ENCODE results near the gene PCK2. TPM values are rescaled to one million over a fixed set of nuclear protein-coding genes. Genes with fewer than 3 reads are reported as not detected.

Gene PCK2
- polyA plus RNA-seq, 2 of the 4 experiments (the other 2 are of a cell fraction) = 16.9 to 60.2 TPM

DNA sequence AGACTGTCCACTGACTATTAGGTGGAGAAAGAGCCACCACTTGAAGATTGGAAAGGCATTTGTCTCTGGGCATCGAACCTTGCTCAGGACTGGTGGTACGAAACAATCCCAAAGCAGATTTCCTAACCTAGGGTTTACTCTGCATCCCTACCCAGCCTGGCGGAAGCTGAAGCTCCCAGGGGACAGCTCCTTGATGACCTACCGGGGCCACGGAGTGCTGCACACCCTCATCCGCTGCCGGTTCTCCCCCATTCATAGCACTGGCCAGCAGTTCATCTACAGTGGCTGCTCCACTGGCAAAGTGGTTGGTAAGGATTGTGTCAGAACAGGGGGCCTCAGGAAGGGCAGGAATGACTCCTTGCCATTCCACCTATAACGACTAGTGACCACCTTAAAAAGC lies 27.1 kb downstream of the PCK2 start:
- FAIRE-seq = no peak
- CTCF ChIA-PET = interaction anchor here (0.9 to 2.0 kb wide), 6 partner anchors 10 to 63 kb away, joined by 3 to 9 read pairs (median 5); partner anchors contain the start of genes IRF9 and PSME1
- 90% methylated on average over 8 of the region's 8 CpGs for WGBS (ENCODE audit: missing lambda C conversion rate)

DNA sequence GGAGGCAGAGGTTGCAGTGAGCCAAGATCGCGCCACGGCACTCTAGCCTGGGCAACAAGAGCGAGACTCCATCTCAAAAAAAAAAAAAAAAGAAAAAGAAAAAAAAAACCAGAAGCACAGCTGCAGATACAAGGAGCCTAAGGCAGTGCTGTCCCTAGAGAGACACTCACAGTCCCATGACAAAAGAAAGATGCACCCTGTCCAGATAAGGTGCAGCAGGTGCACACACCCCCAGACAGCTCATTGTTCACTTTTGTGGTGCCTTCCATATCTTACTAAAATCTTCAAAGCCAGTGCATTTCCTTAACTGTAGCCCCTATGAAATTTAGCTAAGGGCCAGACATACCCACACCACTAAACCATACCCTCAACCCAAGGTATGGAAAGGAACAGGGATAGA lies 28.3 kb downstream of the PCK2 start:
- no peaks in the 10 kb centered on the region for H3K9me3 ChIP-seq
- ATAC-seq (no peak), DNase-seq (ENCODE audit: low read depth in 1 of 2, low spot score in 1 of 2) (no peak), FAIRE-seq (no peak)
- TF ChIP-seq, protein P1, sequence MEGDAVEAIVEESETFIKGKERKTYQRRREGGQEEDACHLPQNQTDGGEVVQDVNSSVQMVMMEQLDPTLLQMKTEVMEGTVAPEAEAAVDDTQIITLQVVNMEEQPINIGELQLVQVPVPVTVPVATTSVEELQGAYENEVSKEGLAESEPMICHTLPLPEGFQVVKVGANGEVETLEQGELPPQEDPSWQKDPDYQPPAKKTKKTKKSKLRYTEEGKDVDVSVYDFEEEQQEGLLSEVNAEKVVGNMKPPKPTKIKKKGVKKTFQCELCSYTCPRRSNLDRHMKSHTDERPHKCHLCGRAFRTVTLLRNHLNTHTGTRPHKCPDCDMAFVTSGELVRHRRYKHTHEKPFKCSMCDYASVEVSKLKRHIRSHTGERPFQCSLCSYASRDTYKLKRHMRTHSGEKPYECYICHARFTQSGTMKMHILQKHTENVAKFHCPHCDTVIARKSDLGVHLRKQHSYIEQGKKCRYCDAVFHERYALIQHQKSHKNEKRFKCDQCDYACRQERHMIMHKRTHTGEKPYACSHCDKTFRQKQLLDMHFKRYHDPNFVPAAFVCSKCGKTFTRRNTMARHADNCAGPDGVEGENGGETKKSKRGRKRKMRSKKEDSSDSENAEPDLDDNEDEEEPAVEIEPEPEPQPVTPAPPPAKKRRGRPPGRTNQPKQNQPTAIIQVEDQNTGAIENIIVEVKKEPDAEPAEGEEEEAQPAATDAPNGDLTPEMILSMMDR (IDR thresholded peaks at IDR 0.05) = no peak
- TF ChIP-seq GATA3 (IDR thresholded peaks at IDR 0.05; ENCODE audit: borderline replicate concordance) = no peak
- TF ChIP-seq SMC3 (IDR thresholded peaks at IDR 0.05) = no peak
- no peak for TF ChIP-seq EHF (CRISPR knock-in tag; IDR thresholded peaks at IDR 0.05)
- no peak for TF ChIP-seq CEBPB (IDR thresholded peaks at IDR 0.05)
- no peak for TF ChIP-seq NPAS2 (CRISPR knock-in tag; IDR thresholded peaks at IDR 0.05; ENCODE audit: borderline replicate concordance)
- no peak for TF ChIP-seq JUN (IDR thresholded peaks at IDR 0.05)
- no peak for TF ChIP-seq EHMT2 (IDR thresholded peaks at IDR 0.05; ENCODE audit: low read depth)
- TF ChIP-seq TP53 (CRISPR knock-in tag; IDR thresholded peaks at IDR 0.05) = no peak
- TF ChIP-seq, protein P2, sequence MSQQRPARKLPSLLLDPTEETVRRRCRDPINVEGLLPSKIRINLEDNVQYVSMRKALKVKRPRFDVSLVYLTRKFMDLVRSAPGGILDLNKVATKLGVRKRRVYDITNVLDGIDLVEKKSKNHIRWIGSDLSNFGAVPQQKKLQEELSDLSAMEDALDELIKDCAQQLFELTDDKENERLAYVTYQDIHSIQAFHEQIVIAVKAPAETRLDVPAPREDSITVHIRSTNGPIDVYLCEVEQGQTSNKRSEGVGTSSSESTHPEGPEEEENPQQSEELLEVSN (IDR thresholded peaks at IDR 0.05; ENCODE audit: borderline replicate concordance, low read depth) = no peak
- no peak for TF ChIP-seq ESRRA (IDR thresholded peaks at IDR 0.05; ENCODE audit: borderline replicate concordance, low read length)
- TF ChIP-seq, protein P3, sequence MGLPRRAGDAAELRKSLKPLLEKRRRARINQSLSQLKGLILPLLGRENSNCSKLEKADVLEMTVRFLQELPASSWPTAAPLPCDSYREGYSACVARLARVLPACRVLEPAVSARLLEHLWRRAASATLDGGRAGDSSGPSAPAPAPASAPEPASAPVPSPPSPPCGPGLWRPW (IDR thresholded peaks at IDR 0.05) = no peak
- H3K27ac ChIP-seq = no peak overlapping the region
- no peak overlapping the region for H3K4me3 ChIP-seq
- ChIA-PET POLR2A (interaction anchor here (0.6 kb wide), 1 partner anchor 76 kb away, joined by 3 read pairs; no protein-coding TSS in a partner anchor), CTCF (interaction anchor here (0.6 to 1.9 kb wide), 3 partner anchors 14 to 334 kb away, joined by 3 to 9 read pairs (median 8); partner anchors contain the start of gene IRF9)
- WGBS (ENCODE audit: missing lambda C conversion rate) = 83% methylated on average over 4 of the region's 4 CpGs
- no peak overlapping the region for H3K4me2 ChIP-seq
- no peaks in the 10 kb centered on the region for H3K4me1 ChIP-seq

More for the DNA sequence above, 27.1 kb downstream of the PCK2 start:
- DNase-seq (ENCODE audit: low read depth in 1 of 2, low spot score in 1 of 2) (no peak), ATAC-seq (no peak)
- H3K4me1 ChIP-seq = 0 out of 3 replicates have a peak, but pooled peaks cover under 1% of the 10 kb centered on the region
- H3K27ac ChIP-seq = no peak overlapping the region
- POLR2A ChIA-PET = no interaction called here
- TF ChIP-seq POLR2A (IDR thresholded peaks at IDR 0.05; ENCODE audit: low read length) = no peak
- TF ChIP-seq RARB (CRISPR knock-in tag; IDR thresholded peaks at IDR 0.05) = no peak
- no peak for TF ChIP-seq CEBPB (IDR thresholded peaks at IDR 0.05)
- no peak for TF ChIP-seq TP53 (CRISPR knock-in tag; IDR thresholded peaks at IDR 0.05)
- no peak for TF ChIP-seq NPAS2 (CRISPR knock-in tag; IDR thresholded peaks at IDR 0.05; ENCODE audit: borderline replicate concordance)
- TF ChIP-seq RNF2 (IDR thresholded peaks at IDR 0.05; ENCODE audit: borderline replicate concordance, low read depth) = no peak
- no peak for TF ChIP-seq KDM5A (IDR thresholded peaks at IDR 0.05)
- no peak for TF ChIP-seq RFX5 (IDR thresholded peaks at IDR 0.05)
- TF ChIP-seq GATA3 (IDR thresholded peaks at IDR 0.05; ENCODE audit: borderline replicate concordance) = no peak
- no peak overlapping the region for H3K4me2 ChIP-seq
- no peaks in the 10 kb centered on the region for H3K9me3 ChIP-seq
- no peak overlapping the region for H3K4me3 ChIP-seq

DNA sequence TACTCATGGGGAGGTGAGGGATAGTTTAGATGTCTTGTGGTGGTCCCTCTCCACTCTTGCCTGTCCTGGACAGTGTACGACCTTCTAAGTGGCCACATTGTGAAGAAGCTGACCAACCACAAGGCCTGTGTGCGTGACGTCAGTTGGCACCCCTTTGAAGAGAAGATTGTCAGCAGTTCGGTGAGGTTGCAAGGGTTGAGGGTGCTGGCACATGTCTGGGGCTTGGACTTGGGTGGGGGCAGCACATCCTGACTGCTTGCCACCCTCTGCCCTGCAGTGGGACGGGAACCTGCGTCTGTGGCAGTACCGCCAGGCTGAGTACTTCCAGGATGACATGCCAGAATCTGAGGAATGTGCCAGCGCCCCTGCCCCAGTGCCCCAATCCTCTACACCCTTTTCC lies 28.8 kb downstream of the PCK2 start:
- DNase-seq (ENCODE audit: low read depth in 1 of 2, low spot score in 1 of 2) (no peak), FAIRE-seq (no peak), ATAC-seq (no peak)
- Histone ChIP-seq H3K4me3 (no peak overlapping the region), H3K4me2 (no peak overlapping the region), H3K27ac (no peak overlapping the region), H3K4me1 (no peaks in the 10 kb centered on the region), H3K9me3 (no peaks in the 10 kb centered on the region)
- ChIA-PET CTCF (interaction anchor here (0.6 to 1.9 kb wide), 3 partner anchors 14 to 334 kb away, joined by 3 to 9 read pairs (median 8); partner anchors contain the start of gene IRF9), POLR2A (no interaction called here)
- WGBS (ENCODE audit: missing lambda C conversion rate) = 89% methylated on average over 8 of the region's 8 CpGs
- TF ChIP-seq JUN (IDR thresholded peaks at IDR 0.05) = no peak
- TF ChIP-seq RARB (CRISPR knock-in tag; IDR thresholded peaks at IDR 0.05) = no peak
- TF ChIP-seq, protein P4, sequence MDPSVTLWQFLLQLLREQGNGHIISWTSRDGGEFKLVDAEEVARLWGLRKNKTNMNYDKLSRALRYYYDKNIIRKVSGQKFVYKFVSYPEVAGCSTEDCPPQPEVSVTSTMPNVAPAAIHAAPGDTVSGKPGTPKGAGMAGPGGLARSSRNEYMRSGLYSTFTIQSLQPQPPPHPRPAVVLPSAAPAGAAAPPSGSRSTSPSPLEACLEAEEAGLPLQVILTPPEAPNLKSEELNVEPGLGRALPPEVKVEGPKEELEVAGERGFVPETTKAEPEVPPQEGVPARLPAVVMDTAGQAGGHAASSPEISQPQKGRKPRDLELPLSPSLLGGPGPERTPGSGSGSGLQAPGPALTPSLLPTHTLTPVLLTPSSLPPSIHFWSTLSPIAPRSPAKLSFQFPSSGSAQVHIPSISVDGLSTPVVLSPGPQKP (IDR thresholded peaks at IDR 0.05; ENCODE audit: low read depth, low read length) = no peak
- no peak for TF ChIP-seq HOXA7 (CRISPR knock-in tag; IDR thresholded peaks at IDR 0.05)
- TF ChIP-seq, protein P1 (IDR thresholded peaks at IDR 0.05) = no peak
- no peak for TF ChIP-seq GATA3 (IDR thresholded peaks at IDR 0.05; ENCODE audit: borderline replicate concordance)
- no peak for TF ChIP-seq NR3C1 (IDR thresholded peaks at IDR 0.05)
- TF ChIP-seq ZC3H11A (IDR thresholded peaks at IDR 0.05) = no peak
- no peak for TF ChIP-seq CBX2 (IDR thresholded peaks at IDR 0.05; ENCODE audit: borderline replicate concordance, low read depth)
- TF ChIP-seq, protein P5, sequence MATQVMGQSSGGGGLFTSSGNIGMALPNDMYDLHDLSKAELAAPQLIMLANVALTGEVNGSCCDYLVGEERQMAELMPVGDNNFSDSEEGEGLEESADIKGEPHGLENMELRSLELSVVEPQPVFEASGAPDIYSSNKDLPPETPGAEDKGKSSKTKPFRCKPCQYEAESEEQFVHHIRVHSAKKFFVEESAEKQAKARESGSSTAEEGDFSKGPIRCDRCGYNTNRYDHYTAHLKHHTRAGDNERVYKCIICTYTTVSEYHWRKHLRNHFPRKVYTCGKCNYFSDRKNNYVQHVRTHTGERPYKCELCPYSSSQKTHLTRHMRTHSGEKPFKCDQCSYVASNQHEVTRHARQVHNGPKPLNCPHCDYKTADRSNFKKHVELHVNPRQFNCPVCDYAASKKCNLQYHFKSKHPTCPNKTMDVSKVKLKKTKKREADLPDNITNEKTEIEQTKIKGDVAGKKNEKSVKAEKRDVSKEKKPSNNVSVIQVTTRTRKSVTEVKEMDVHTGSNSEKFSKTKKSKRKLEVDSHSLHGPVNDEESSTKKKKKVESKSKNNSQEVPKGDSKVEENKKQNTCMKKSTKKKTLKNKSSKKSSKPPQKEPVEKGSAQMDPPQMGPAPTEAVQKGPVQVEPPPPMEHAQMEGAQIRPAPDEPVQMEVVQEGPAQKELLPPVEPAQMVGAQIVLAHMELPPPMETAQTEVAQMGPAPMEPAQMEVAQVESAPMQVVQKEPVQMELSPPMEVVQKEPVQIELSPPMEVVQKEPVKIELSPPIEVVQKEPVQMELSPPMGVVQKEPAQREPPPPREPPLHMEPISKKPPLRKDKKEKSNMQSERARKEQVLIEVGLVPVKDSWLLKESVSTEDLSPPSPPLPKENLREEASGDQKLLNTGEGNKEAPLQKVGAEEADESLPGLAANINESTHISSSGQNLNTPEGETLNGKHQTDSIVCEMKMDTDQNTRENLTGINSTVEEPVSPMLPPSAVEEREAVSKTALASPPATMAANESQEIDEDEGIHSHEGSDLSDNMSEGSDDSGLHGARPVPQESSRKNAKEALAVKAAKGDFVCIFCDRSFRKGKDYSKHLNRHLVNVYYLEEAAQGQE (IDR thresholded peaks at IDR 0.05) = no peak
- no peak for TF ChIP-seq ZNF302 (CRISPR knock-in tag; IDR thresholded peaks at IDR 0.05)

All from A549 (cell line).